Chondrocyte (in vitro differentiated cells): Measurements from ENCODE around the gene CBX6. TPM values are rescaled to one million over a fixed set of nuclear protein-coding genes. Genes with fewer than 3 reads are reported as not detected.

Experiments used
- DNase-seq: peaks from one replicate; pipeline ENCODE4 v3.0.0; 2021; ENCODE audit warnings: mixed read lengths, low spot score
- H3K27ac Mint-ChIP-seq: one replicate; pipeline ENCODE4 v1.8.0; 2021; ENCODE audit warnings: mild to moderate bottlenecking, moderate library complexity, mixed read lengths; ENCODE audit not compliant: unreplicated experiment
- H3K27me3 Mint-ChIP-seq: 2 replicates; pipeline ENCODE4 v1.8.0; 2021; ENCODE audit warnings: low read depth, mixed read lengths
- H3K36me3 Mint-ChIP-seq: 2 replicates; pipeline ENCODE4 v1.8.0; 2021; ENCODE audit warnings: low read depth, mixed read lengths
- H3K4me1 Mint-ChIP-seq: 2 replicates; pipeline ENCODE4 v1.8.0; 2021; ENCODE audit warnings: low read depth, mild to moderate bottlenecking, mixed read lengths
- H3K4me3 Mint-ChIP-seq: one replicate; pipeline ENCODE4 v1.8.0; 2021; ENCODE audit warnings: mild to moderate bottlenecking, moderate library complexity, mixed read lengths; ENCODE audit not compliant: unreplicated experiment
- H3K9me3 Mint-ChIP-seq: 2 replicates; pipeline ENCODE4 v1.8.0; 2021; ENCODE audit warnings: low read depth, mixed read lengths
- CTCF ChIP-seq: fragments of 200-600 bp; sonication (generic); IDR thresholded peaks from 2 replicates; pipeline ENCODE4 v1.5.0; 2021; ENCODE audit warnings: antibody characterized with exemption, mild to moderate bottlenecking, moderate library complexity
- total RNA-seq: library from RNA; stranded (reverse); gene quantifications from 3 replicates; pipeline ENCODE4 v1.2.1, GENCODE V29; 2021

Gene CBX6
- total RNA-seq, 1 donor from 2014 or later, result 80.1 TPM

- Mint-ChIP-seq H3K27ac (no peak overlapping the region), H3K27me3 (no peaks in the 10 kb centered on the region), H3K36me3 (peaks cover 1% of the 10 kb centered on the region), H3K9me3 (no peaks in the 10 kb centered on the region), H3K4me3 (no peak overlapping the region), H3K4me1 (peaks cover 29% of the 10 kb centered on the region)
- no peak for TF ChIP-seq CTCF
- DNase-seq, result peak; percentile 6
Measured at GRCh38 chr22:38869663-38870062, 2.4 kb downstream of the CBX6 start.

- DNase-seq, result peak; percentile 86
- peaks cover 3% of the 10 kb centered on the region for H3K36me3 Mint-ChIP-seq
- no peaks in the 10 kb centered on the region for H3K9me3 Mint-ChIP-seq
Measured at GRCh38 chr22:38868886-38869381, 3.1 kb downstream of the CBX6 start.

GRCh38 chr22:38868286-38868721, 3.7 kb downstream of the CBX6 start:
- Mint-ChIP-seq H3K9me3 (no peaks in the 10 kb centered on the region), H3K4me3 (no peak overlapping the region), H3K27ac (no peak overlapping the region), H3K4me1 (peaks cover 27% of the 10 kb centered on the region), H3K27me3 (no peaks in the 10 kb centered on the region), H3K36me3 (peaks cover 3% of the 10 kb centered on the region)
- DNase-seq, result peak; percentile 51
- no peak for TF ChIP-seq CTCF

More at GRCh38 chr22:38868886-38869381, 3.1 kb downstream of the CBX6 start:
- TF ChIP-seq CTCF, result peak; percentile 96
- H3K4me1 Mint-ChIP-seq, result peaks cover 29% of the 10 kb centered on the region
- no peak overlapping the region for H3K27ac Mint-ChIP-seq
- no peak overlapping the region for H3K4me3 Mint-ChIP-seq
- no peaks in the 10 kb centered on the region for H3K27me3 Mint-ChIP-seq

DNA sequence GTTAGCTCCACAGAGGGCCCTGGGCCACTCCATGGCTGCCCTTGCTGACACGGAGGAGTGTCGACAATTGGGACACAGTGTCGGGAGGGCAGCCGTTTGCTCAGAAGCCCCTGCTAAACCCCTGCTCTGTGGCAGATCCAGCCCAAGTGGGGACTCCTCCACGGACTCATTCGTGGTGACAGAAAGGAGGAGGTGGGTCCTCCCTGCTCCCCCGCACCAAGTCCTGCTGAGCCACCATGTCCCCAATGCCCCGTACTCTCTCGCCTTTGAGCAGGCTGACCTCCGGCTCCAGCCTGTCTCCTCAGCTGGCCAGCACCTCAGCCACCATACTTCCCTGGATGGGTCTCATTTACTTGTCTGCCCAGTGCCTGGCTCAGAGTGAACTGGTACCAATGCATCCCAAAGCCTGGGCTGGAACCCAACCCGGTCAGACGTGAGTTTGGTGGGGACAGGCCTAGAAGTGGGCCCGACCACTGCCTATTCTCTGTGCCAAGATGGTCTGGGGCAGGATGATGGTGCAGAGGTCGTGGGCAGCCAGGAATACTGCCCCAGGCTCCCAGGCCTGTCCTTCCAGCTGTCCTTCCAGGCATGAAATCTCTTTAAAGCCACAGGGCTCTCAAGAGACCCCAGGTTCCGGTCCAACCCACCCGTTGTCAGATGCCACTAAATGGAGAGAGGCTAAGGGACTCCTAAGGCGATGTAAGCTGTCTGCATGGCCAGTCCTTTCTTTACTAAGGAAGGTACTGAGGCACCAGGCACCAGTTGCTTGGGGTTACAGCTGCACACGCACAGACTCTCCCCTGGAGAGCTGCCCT, 4.3 kb downstream of the CBX6 start:
- no peaks in the 10 kb centered on the region for H3K9me3 Mint-ChIP-seq
- H3K27me3 Mint-ChIP-seq, result no peaks in the 10 kb centered on the region
- H3K27ac Mint-ChIP-seq, result no peak overlapping the region
- peaks cover 3% of the 10 kb centered on the region for H3K36me3 Mint-ChIP-seq
- H3K4me3 Mint-ChIP-seq, result no peak overlapping the region
- TF ChIP-seq CTCF, result no peak
- H3K4me1 Mint-ChIP-seq, result peaks cover 27% of the 10 kb centered on the region
- DNase-seq, result peak; percentile 72

GRCh38 chr22:38867124-38867455, 4.9 kb downstream of the CBX6 start:
- Mint-ChIP-seq H3K27me3 (no peaks in the 10 kb centered on the region), H3K9me3 (no peaks in the 10 kb centered on the region), H3K27ac (no peak overlapping the region), H3K4me3 (no peak overlapping the region), H3K4me1 (peaks cover 27% of the 10 kb centered on the region), H3K36me3 (peaks cover 3% of the 10 kb centered on the region)
- TF ChIP-seq CTCF, result no peak
- DNase-seq, result no peak
